Dermis microvascular lymphatic vessel endothelial cell (primary cell): ENCODE data around the gene SPOCK1. TPM values are rescaled to one million over a fixed set of nuclear protein-coding genes. Genes with fewer than 3 reads are reported as not detected.
A peak's percentile ranks its signal among the peaks of the same experiment; 100 is the strongest.

ENCODE experiments used
- DNase-seq, 2 donors: peaks; one replicate each; pipeline versions ENCODE4 v3.0.0 to v3.0.0-alpha.2; 2010; ENCODE audit warnings: low read depth in 2 of 2
- total RNA-seq: library from RNA; depleted of rRNA; stranded (reverse); fragments of >200 nt; gene quantifications from 2 replicates; pipeline ENCODE4 v1.2.1, GENCODE V29; 2014

Gene SPOCK1
- total RNA-seq, 1 donor from 2014 or later, result 1.3 TPM

- DNase-seq, result no peak
These were observed 298.0 kb downstream of the SPOCK1 start for GRCh38 chr5:137200906-137201700.

DNA sequence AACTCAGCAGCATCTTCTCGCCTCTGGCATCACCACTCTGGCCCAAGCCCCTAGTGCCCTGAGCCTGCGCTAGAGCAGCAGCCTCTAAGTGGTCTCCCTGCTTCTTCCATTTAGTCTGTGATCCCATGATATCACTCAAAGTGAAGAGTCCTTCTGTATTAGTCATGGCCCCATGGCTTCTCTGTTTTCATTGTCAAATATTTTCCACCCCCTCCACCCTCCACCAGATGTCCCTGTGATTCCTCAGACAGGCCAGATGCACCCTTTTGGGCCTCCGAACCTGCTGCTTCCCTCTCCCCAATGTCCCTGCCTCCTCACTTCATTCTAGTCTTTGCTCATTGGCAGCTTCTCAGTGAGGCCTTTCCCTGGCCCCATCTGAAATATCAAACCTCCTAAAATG lies 299.2 kb downstream of the SPOCK1 start:
- no peak for DNase-seq

GRCh38 chr5:137199201-137199600 lies 299.9 kb downstream of the SPOCK1 start:
- DNase-seq, result no peak

DNA sequence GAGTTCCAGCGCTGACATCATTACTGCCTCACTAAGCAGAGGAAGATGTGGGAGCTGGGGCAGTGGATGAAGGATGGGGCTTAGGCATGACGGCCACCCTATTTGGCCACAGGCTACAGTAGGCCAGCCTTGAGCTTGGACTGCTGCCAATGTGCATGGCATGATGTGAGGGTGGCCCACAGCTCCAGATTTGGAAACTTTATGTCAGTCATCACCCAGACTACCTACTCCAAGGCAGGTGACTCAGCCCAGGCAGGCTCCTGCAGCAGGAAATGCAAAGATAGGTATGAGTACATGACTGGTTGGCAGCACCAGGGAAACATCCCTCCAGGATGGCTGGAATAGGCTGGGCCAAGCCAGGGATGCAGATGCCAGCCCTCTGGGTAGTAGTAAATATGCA lies 303.6 kb downstream of the SPOCK1 start:
- DNase-seq, result no peak

- no peak for DNase-seq
These were observed 304.8 kb downstream of the SPOCK1 start for GRCh38 chr5:137194300-137194699.

DNA sequence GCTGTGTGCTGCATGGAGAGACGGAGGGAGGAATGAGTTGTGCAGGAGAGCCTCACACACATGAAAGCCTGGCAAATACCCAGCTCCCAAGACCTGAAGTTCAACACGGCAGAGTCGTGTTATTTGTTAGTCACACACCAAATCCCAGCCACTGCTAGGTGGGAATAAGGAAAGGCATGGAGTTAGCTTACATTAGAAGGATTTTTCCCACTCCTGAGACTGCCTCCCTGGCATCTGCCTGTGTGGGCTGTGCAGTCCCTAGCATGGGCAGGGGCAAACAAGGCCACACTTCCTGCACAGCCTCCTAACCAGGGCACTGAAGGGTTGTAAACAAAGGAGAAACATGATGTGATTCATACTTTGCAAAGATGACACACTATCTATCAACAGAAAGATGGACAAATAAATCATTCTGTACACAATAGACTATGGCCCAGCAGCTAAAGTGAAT lies 306.8 kb downstream of the SPOCK1 start:
- peak in 1 of 2 donors; percentile 59 for DNase-seq

DNA sequence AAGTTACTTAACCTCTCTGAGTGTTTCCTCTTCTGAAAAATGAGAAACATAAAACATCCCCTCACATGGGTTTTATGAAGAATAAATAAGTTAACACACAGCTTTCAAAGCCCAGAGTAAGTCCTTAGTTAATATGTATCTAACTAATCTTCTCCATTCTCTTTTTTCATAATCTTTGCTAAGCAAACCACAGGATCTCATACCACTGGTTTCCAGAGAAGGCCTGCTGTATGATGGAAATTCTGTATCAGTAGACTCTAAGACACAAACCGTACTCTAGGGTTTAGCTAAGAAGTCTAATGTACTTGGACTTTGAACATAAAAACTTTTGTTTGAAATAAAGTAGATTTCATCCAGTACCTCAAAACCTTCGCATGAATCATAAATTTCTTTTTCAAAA lies 307.9 kb downstream of the SPOCK1 start:
- DNase-seq, result no peak

GRCh38 chr5:137190441-137190840 lies 308.7 kb downstream of the SPOCK1 start:
- DNase-seq, result no peak

DNA sequence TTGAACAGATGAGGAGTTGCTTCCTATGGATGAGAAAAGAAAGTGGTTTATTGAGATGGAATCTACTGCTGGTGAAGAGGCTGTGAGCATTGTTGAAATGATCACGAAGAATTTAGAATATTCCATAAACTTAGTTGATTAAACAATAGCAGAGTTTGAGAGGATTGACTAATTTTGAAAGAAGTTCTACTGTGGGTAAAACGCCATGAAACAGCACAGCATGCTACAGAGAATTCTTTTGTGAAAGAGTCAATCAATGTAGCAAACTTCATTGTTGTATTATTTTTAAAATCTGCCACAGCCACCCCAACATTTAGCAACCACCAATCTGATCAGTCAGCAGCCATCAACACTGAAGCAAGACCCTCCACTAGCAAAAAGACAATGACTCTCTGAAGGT lies 309.1 kb downstream of the SPOCK1 start:
- no peak for DNase-seq

DNA sequence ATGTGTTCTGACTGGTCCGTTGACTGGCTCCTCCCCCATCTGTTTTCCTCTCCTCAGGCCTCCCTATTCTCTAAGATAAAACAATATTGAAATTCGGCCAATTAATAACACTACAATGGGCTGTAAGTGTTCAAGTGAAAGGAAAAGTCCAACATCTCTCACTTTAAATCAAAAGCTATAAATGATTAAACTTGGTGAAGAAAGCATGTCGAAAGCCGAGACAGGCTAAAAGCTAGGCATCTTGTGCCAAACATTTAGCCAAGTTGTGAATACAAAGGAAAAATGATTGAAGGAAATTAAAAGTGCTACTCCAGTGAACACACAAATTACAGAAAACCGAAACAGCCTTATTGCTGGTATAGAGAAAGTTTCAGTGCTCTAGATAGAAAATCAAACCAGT lies 310.6 kb downstream of the SPOCK1 start:
- no peak for DNase-seq

GRCh38 chr5:137186759-137187461 lies 312.2 kb downstream of the SPOCK1 start:
- no peak for DNase-seq

GRCh38 chr5:137185193-137185592 lies 313.9 kb downstream of the SPOCK1 start:
- DNase-seq, result no peak

DNA sequence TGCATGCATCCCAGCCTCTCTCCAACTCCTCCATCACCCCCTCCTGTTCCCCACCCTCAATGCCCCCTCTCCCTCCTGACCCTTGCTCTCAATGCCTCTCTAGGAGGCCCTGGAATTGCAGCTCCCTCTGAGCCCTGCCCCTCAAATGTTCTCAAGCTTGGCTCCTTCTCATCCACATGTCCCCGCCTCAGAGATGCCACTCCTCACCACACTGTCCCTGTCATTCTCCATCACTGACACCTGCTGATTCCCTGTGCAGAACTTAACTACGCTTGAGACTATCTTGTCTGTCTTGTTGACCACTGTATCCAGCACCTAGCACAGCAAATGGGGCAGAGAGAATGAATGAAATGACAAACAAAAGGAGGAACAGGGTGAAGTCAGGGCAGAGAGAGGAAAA lies 314.4 kb downstream of the SPOCK1 start:
- DNase-seq, result no peak

DNA sequence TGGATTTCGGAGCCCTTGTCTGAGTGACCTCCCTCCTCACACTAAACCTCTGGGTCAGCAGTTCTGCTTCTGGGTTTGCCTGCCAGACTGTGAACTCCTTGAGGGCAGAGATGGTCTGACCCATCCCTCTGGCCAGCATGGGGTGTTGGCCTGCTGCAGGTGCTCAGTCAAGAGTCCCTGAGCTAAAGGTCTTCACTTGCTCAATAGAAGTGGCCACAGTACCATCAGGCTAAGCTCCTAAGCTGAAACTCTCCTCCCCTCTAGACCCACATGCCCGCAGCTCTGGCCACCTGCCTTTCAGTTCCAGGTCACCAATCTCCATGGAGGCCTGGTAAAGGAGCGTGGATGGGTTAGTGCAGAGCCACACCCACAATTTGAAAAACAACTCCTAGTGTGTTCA lies 316.6 kb downstream of the SPOCK1 start:
- no peak for DNase-seq

- no peak for DNase-seq
These were observed 317.5 kb downstream of the SPOCK1 start for GRCh38 chr5:137181667-137182066.

DNA sequence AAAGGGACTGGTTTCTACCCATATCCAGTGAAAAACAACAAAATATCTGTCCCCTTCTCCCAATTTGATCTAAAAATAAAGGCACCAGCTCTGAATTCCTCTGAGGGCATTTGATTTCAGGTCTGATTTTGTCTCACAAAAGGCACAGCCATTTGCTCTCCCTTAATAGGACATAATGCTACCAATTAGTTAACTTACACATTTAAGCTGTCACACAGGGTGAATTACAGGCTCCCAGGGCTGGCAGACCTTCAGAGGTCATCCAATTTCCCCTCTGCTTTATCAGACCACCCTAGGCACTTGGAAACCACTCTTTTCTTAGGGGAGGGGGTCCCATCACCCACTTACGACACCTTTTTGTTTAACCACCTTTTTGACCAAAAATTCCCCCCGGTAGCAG lies 319.9 kb downstream of the SPOCK1 start:
- no peak for DNase-seq

- DNase-seq, result no peak
These were observed 322.5 kb downstream of the SPOCK1 start for GRCh38 chr5:137176609-137177008.

DNA sequence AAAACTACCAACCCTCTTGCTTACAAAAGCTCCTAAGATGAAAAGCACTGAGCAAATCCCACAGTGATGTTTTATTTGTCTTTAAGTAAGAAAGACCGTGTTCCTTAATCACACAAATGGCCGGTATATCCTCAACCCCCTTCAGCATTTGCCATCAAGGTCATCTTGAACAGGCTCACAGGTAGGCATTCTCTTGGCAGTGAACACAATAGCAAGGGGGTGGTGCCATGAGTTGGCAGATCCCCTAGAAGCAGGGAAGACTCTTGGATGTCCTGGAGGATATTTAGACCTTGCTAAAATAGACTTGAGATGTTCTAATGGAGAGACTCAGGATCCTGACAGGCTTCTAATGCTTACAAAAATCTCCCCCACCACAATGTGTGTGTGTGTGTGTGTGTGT lies 323.0 kb downstream of the SPOCK1 start:
- no peak for DNase-seq

GRCh38 chr5:137174196-137174595 lies 324.9 kb downstream of the SPOCK1 start:
- no peak for DNase-seq

- no peak for DNase-seq
These were observed 326.9 kb downstream of the SPOCK1 start for GRCh38 chr5:137172258-137172657.

DNA sequence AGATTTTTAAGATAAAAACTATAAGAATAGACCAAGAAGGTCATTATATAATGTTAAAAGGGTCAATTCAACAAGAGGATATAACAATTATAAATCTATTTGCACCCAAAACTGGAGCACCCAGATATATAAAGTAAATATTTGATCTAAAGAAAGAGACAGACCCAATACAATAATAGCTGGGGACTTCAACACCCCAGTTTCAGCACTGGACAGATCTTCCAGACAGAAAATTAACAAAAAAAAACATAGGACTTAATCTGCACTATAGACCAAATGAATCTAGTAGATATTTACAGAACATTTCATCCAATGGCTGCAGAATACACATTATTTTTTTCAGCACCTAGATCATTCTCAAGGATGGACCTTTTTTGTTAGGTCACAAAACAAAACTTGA lies 331.9 kb downstream of the SPOCK1 start:
- DNase-seq, result no peak

- no peak for DNase-seq
These were observed 334.2 kb downstream of the SPOCK1 start for GRCh38 chr5:137164961-137165360.

- no peak for DNase-seq
These were observed 334.6 kb downstream of the SPOCK1 start for GRCh38 chr5:137164536-137164935.
